Measurements from ENCODE around the gene SMTN.

DNA sequence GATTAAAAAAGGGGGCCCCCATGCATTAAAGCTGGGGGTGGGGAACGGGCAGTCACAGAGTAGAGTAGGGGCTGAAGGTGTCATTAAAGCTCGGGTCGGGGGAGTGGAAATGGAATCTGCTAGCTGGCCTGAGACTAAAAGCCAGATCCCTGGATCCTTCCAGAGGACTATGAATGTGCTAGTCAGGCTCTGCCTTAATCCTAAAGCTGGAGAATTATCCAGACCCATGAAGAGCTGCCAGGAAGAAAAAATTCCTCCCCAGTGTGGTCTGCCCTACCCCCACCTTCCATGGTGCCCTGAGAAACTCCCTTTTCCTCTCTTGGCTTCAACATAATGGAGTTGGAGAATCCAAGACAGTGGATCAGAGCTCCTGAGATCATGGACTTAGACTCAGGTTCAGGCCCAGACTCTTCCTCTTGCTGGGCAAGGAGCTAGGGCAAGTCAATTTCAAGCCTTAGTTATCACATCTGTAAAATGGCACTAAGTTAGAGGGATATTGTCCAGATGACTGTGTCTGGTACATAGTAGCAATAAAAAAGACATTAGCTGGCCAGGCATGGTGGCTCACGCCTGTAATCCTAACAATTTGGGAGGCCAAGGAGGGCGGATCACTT, 24.0 kb upstream of the SMTN start:
- TF ChIP-seq POLR2AphosphoS5 (IDR thresholded peaks at IDR 0.05; ENCODE audit: low read depth, low read length) (no peak), CTCF (IDR thresholded peaks at IDR 0.05) (no peak), GABPA (IDR thresholded peaks at IDR 0.05; ENCODE audit: low read depth) (no peak), EP300 (IDR thresholded peaks at IDR 0.05; ENCODE audit: borderline replicate concordance in 1 of 2, low read depth in 1 of 2, low read length in 1 of 2) (no peak), GATA2 (CRISPR knock-in tag; IDR thresholded peaks at IDR 0.05) (no peak), MXI1 (IDR thresholded peaks at IDR 0.05; ENCODE audit: low read depth, low read length) (no peak), NFIC (IDR thresholded peaks at IDR 0.05; ENCODE audit: borderline replicate concordance) (no peak), RXRA (IDR thresholded peaks at IDR 0.05; ENCODE audit: borderline replicate concordance, low read depth) (no peak), RCOR1 (IDR thresholded peaks at IDR 0.05; ENCODE audit: low read length) (no peak), USF2 (IDR thresholded peaks at IDR 0.05; ENCODE audit: borderline replicate concordance, low read depth, low read length) (no peak)
- TF ChIP-seq, protein P1, sequence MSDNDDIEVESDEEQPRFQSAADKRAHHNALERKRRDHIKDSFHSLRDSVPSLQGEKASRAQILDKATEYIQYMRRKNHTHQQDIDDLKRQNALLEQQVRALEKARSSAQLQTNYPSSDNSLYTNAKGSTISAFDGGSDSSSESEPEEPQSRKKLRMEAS (IDR thresholded peaks at IDR 0.05; ENCODE audit: low read depth) = no peak

All from SK-N-SH (cell line).